GM04503 (cell line): ENCODE results near the gene FRG2B.
"Not testable (repeated sequence)": the region's sequence is repeated elsewhere in the genome, so short reads cannot be mapped to it uniquely, and the experiment has no call there.

Source experiments
- DNase-seq: peaks from one replicate; pipeline ENCODE4 v3.0.0-alpha.2; 2012; ENCODE audit warnings: low read depth

Gene FRG2B

GRCh38 chr10:133599869-133600268 lies 26.7 kb downstream of the FRG2B start:
- DNase-seq = not testable (repeated sequence)

- no peak for DNase-seq
Observed at GRCh38 chr10:133592716-133593115, 33.9 kb downstream of the FRG2B start.

GRCh38 chr10:133590970-133591359 lies 35.6 kb downstream of the FRG2B start:
- no peak for DNase-seq

- no peak for DNase-seq
Observed at GRCh38 chr10:133590226-133590969, 36.2 kb downstream of the FRG2B start.

- DNase-seq = not testable (repeated sequence)
Observed at GRCh38 chr10:133577037-133577436, 49.6 kb downstream of the FRG2B start.
